Cortex of kidney (tissue), 1 donor: Measurements from ENCODE around the gene PARN.
"Not testable (repeated sequence)": the region's sequence is repeated elsewhere in the genome, so short reads cannot be mapped to it uniquely, and the experiment has no call there.

Experiments used
- DNase-seq: peaks from one replicate; lab custom pipeline; 2025; lab: John Stamatoyannopoulos, UW

PARN gene

DNA sequence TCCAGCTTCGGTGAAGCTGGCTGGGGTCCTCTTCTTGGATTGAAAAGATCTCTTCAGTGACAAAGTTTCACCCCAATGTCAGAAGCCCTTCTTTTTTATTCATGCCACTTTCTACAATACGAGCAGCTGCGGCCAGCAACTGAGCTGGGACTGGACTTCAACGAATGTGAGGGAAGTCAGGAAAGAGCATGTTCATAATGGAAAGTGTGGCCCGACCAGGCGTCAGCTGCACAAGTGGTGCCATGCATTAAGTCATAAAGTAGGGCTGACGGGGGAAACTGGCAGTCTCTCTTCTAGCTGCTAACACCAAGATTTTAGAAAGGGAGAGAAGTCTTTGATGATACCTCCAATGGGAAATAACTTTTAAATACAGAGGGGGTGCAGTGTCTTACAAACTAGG, 192.6 kb downstream of the PARN start:
- DNase-seq: no peak

DNA sequence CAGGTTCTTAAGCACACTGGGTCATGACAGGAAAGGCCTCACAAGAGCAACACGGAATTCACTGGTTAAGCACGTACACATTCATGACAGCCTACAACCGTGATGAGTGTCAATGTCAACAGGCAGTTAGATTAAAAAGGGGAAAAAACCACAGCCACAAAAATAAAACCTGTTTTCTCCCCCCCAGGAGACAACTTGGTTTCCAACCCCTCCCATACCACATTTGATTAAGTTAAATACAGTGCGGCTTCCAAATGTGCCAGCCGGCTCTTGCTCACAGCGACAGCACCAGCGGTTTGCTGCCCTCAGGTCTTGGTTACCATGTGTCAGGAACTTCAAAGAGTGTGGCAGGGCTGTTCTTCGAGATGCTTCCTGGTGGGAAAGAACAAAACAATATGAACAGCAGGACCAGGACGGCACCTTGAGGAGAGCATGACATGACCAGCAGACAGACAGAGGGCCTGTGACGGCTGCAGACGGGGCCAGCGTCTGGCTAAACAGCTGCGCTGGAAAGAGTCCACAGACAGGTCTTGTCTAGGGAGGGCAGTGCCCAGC, 193.6 kb downstream of the PARN start:
- no peak for DNase-seq

- no peak for DNase-seq
Observed at GRCh38 chr16:14434860-14435259, 195.2 kb downstream of the PARN start.

DNA sequence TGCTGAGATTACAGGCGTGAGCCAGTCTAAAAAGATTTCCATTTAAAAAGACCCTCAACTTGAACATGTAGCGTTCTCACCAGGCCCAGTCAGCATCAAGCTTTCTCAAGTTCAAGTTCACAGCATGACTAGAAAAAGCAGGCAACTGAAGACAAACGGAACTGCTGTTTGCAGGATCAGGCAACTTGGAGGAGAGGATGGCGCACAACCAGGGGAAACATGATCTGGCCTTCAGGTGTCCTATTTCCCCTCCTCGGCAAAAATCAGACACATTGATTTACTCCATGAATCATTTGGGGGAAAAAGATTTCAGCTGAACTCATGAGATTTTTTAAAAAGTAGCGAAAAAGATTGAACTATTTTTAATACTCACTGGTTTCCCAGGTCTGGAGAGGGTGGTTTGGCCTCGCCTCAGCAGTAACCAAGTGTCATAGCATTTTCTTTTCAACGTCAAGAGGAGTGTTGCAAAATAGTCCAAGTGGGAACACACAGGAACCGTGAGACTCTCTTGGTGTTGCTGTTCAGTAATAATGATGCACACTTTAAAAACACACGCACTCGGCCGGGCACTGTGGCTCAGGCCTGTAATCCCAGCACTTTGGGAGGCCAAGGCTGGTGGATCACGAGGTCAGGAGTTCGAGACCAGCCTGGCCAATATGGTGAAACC, 201.0 kb downstream of the PARN start:
- not testable (repeated sequence) for DNase-seq

- DNase-seq: no peak
Observed at GRCh38 chr16:14428043-14428442, 202.0 kb downstream of the PARN start.

GRCh38 chr16:14427371-14427948, 202.6 kb downstream of the PARN start:
- no peak for DNase-seq

DNA sequence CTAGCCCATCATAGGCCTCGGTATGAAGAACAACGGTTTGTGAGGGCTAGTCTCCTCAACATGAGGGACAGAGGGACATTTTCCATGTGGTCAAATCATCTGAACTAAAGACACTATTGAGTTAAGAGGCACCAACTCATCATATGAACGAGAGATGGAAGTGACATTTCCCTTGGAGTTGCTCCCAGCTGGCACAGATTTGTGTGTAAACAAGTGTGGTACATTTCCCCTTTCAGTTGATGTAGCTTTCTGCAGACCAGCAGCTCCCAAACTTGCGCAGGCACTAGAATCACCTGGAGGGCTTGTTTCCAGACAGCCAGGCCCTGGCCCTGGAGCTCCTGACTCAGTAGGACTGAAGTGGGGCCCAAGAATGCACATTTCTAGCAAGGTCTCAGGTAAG, 205.5 kb downstream of the PARN start:
- DNase-seq: no peak

DNA sequence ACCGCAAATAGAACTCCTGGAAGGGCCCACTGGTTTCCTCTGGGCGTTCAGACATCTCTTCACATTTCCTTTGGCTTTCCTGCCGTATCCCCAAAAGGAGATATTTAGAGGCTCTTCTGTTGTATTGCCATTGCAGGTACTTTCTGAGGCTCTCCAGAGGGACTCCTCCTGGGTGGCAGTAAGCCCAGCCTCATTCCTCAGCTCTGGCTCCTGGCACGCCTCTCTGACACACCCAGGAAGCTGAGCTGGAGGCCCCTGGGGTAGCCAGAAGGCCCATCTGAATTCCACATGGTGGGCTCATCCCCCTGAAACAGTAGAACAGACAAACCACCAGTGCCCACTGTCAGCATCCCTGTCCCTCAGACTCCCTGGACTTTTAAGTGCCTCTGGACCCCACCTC, 206.7 kb downstream of the PARN start:
- DNase-seq: no peak

GRCh38 chr16:14420721-14421488, 209.2 kb downstream of the PARN start:
- DNase-seq: no peak

GRCh38 chr16:14420243-14420642, 209.8 kb downstream of the PARN start:
- DNase-seq: not testable (repeated sequence)

- DNase-seq: no peak
Observed at GRCh38 chr16:14419817-14420216, 210.2 kb downstream of the PARN start.

- no peak for DNase-seq
Observed at GRCh38 chr16:14418795-14419225, 211.2 kb downstream of the PARN start.

GRCh38 chr16:14416184-14416583, 213.9 kb downstream of the PARN start:
- no peak for DNase-seq

GRCh38 chr16:14415291-14415690, 214.8 kb downstream of the PARN start:
- no peak for DNase-seq

GRCh38 chr16:14409563-14409962, 220.5 kb downstream of the PARN start:
- no peak for DNase-seq

DNA sequence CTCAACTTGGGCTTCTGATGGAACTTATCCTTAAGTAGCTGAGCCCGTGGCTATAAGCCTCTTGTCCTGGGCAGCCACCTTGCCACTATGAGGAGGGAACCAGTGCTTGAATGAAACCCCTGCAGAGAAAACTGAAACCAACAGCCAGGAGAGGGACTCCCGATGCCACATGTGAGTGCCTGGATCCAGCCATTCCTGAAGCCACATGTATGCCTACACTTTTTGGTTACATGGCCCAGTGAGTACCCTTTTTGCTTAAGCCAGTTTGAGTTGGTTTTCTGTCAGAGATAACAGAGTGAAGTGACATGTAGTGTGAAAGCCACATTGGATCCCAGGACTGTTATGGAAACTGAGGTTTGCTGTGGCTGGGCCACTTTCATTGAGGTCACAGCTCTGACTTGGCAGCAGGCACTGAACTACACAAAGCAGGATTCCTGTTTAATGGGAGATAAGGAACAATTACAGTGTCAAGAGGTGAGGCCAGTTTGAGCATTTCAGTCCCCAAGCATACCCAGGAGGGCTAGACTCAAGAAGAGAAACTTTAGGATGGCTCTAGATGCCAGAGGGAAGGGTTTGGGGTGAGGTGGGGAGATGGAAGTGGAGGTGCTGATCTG, 222.2 kb downstream of the PARN start:
- DNase-seq: no peak

DNA sequence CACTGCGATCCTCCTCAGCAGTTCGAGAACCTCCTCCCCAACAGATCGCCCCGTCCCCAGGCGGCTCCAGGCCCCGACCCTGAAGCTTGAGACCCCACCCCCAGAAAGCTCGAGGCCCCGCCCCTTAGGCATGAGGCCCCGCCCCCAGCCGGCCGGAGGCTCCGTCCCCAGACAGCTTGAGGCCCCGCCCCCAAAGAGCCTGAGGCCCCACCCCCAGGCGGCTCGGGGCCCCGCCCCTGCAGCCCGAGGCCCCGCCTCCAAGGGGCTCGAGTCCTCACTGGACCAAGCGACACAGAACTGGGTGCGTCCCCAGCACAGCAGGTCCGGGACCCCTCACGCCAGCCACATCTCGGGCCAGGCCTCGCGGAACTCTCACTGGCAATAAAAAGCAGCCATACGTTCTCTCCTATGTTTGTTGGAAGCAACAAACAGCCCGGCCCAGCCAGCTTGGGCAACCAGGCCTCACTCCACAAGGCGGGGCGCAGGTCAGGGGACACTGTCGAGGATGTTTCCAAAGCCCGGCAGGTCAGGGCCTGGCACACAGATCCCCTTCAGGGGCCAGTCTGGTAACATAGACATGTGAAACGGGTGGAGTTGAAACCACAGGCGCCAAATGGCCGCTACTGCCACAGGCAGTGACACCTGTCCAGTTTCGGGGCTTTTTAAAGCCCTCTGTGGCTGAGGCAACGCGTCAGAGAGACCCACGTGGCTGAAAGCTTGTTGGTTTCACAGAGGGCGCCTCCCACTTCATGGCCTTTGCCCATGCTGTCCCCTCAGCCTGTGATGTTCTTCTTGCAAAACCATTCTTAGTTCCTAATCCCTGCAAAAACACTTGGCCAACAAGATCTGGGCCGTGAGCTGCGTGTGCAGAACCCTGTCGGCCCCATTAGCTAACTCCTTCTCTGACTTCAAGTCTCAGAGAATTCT, 224.2 kb downstream of the PARN start:
- DNase-seq: no peak

- not testable (repeated sequence) for DNase-seq
Observed at GRCh38 chr16:14403001-14403389, 227.1 kb downstream of the PARN start.

DNA sequence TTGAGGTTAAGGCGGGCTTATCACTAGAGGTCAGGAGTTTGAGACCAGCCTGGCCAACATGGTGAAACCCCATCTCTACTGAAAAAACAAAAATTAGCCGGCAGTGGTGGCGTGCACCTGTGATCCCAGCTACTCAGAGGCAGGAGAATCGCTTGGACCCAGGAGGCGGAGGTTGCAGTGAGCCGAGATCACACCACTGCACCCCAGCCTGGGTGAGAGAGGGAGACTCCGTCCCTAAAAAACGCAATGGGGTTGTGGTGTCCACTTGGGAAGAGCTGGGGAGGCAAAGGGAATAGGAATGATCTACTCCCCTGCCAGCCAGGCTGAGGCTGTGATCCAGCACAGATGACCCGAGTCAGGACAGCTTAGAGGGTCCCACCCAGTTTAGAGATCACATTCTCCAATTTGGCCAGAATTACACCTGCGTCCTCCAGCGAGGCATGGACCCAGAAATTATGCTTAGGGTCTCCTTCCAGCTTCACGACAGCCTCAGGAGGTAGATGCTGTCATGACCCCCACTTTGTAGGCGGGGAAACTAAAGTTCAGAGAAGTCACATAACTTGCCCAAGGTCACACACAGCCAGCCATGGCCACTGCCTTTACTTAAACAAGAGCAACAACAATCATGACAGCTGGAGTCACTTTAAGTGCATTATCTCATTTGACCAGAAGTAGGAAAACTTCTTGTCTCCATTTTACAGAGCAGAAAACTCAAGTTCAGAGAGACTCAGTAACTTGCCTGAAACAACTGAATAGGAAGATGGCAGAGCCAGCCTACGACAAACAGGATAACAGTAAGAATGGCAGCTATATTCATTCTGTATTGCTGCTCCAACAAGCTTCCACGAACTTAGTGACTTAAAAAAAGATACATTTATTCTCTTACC, 227.7 kb downstream of the PARN start:
- not testable (repeated sequence) for DNase-seq

DNA sequence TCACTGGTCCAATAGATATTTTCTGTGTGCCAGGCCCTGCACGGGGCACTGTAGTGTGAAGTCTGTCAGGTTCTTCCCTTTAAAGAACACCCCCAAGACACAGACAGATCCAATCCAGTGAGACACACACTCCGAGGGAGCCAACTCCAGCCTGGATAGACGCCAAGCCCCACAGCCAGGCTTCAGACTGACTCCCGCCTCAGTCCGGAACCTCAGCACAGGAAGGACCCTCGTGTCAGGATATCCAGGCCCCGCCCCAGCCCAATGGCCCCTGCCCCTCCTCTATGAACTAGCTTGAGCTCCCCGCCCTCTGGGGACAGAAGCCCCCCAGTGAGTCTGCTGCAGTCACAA, 228.4 kb downstream of the PARN start:
- DNase-seq: not testable (repeated sequence)
